HG03280 (cell line): Measurements from ENCODE around the gene ATG10.
"Not testable (repeated sequence)": the region's sequence is repeated elsewhere in the genome, so short reads cannot be mapped to it uniquely, and the experiment has no call there.

Source experiments
- ATAC-seq: cut with Tn5 transposase; IDR thresholded peaks from one replicate; pipeline ENCODE4 v1.9.1; 2021; ENCODE audit warnings: mild to moderate bottlenecking, moderate library complexity; ENCODE audit not compliant: unreplicated experiment

The ATG10 gene

GRCh38 chr5:82211855-82212572 lies 240.2 kb downstream of the ATG10 start:
- no peak for ATAC-seq

GRCh38 chr5:82217917-82218316 lies 246.1 kb downstream of the ATG10 start:
- ATAC-seq, result no peak

- no peak for ATAC-seq
Observed at GRCh38 chr5:82218374-82219156, 246.7 kb downstream of the ATG10 start.

GRCh38 chr5:82221020-82221419 lies 249.2 kb downstream of the ATG10 start:
- ATAC-seq, result no peak

GRCh38 chr5:82222597-82223574 lies 251.1 kb downstream of the ATG10 start:
- ATAC-seq, result no peak

GRCh38 chr5:82225525-82226172 lies 253.8 kb downstream of the ATG10 start:
- peak; percentile 90 for ATAC-seq

GRCh38 chr5:82234885-82235284 lies 263.1 kb downstream of the ATG10 start:
- ATAC-seq, result no peak

- no peak for ATAC-seq
Observed at GRCh38 chr5:82244151-82244550, 272.3 kb downstream of the ATG10 start.

- ATAC-seq, result no peak
Observed at GRCh38 chr5:82244854-82245635, 273.2 kb downstream of the ATG10 start.

GRCh38 chr5:82246960-82247574 lies 275.2 kb downstream of the ATG10 start:
- no peak for ATAC-seq

- ATAC-seq, result no peak
Observed at GRCh38 chr5:82252744-82253143, 280.9 kb downstream of the ATG10 start.

GRCh38 chr5:82255844-82256243 lies 284.0 kb downstream of the ATG10 start:
- ATAC-seq, result no peak

- no peak for ATAC-seq
Observed at GRCh38 chr5:82257247-82257646, 285.4 kb downstream of the ATG10 start.

- ATAC-seq, result no peak
Observed at GRCh38 chr5:82257729-82258128, 285.9 kb downstream of the ATG10 start.

- ATAC-seq, result no peak
Observed at GRCh38 chr5:82259172-82259800, 287.5 kb downstream of the ATG10 start.

- no peak for ATAC-seq
Observed at GRCh38 chr5:82265047-82265446, 293.2 kb downstream of the ATG10 start.

GRCh38 chr5:82267297-82267933 lies 295.6 kb downstream of the ATG10 start:
- ATAC-seq, result not testable (repeated sequence)

- not testable (repeated sequence) for ATAC-seq
Observed at GRCh38 chr5:82269363-82269762, 297.5 kb downstream of the ATG10 start.
